PC-9 (cell line): ENCODE results near the gene DYNC1I2.

Experiments
- EZH2 ChIP-seq: fragments of 200-600 bp; sonication (generic); IDR thresholded peaks from 2 replicates; pipeline ENCODE4 v1.8.0; 2017; ENCODE audit warnings: antibody characterized with exemption, low read depth
- TF ChIP-seq, protein P1 (sequence below): fragments of 200-600 bp; sonication (generic); conservative IDR thresholded peaks from 2 replicates; pipeline ENCODE4 v1.6.1; 2017; ENCODE audit warnings: mixed run types, antibody characterized with exemption, mild to moderate bottlenecking, moderate library complexity

DNA sequence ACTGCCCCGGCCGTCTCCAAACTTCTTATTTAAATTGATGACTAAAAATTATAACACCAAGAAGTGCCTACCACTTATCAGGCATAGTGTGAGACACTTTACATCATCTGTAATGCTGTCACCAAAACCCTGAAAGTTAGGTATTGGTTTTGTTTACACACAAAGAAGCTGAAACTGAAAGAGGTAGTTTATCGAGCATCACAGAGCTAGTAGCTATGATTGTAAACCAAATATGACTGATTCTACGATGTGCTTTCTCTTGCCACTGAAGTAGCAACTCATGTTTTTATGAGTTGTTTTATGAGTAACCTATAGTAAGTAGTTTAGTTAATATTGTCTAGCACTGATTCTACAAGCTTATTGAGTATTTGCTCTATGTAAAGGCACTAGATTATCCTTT lies 31.5 kb downstream of the DYNC1I2 start:
- TF ChIP-seq, protein P1, sequence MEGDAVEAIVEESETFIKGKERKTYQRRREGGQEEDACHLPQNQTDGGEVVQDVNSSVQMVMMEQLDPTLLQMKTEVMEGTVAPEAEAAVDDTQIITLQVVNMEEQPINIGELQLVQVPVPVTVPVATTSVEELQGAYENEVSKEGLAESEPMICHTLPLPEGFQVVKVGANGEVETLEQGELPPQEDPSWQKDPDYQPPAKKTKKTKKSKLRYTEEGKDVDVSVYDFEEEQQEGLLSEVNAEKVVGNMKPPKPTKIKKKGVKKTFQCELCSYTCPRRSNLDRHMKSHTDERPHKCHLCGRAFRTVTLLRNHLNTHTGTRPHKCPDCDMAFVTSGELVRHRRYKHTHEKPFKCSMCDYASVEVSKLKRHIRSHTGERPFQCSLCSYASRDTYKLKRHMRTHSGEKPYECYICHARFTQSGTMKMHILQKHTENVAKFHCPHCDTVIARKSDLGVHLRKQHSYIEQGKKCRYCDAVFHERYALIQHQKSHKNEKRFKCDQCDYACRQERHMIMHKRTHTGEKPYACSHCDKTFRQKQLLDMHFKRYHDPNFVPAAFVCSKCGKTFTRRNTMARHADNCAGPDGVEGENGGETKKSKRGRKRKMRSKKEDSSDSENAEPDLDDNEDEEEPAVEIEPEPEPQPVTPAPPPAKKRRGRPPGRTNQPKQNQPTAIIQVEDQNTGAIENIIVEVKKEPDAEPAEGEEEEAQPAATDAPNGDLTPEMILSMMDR: no peak
- no peak for TF ChIP-seq EZH2
